Parathyroid adenoma (tissue), 2 donors: ENCODE data around the gene CALML3.

Source experiments
- H2AFZ ChIP-seq: fragments of 300-600 bp; sonication (generic); one replicate; pipeline ENCODE4 v1.7.0; 2017; ENCODE audit warnings: antibody characterized with exemption, mild to moderate bottlenecking
- H3K27ac ChIP-seq: fragments of 300-600 bp; sonication (generic); one replicate; pipeline ENCODE4 v1.7.0; 2017
- H3K27me3 ChIP-seq: fragments of 300-600 bp; sonication (generic); one replicate; pipeline ENCODE4 v1.7.0; 2017; ENCODE audit warnings: low read length; ENCODE audit not compliant: control insufficient read depth, insufficient read depth
- H3K36me3 ChIP-seq: fragments of 300-600 bp; sonication (generic); one replicate; pipeline ENCODE4 v1.7.0; 2017; ENCODE audit warnings: low read length; ENCODE audit not compliant: control insufficient read depth, insufficient read depth
- H3K4me1 ChIP-seq: fragments of 300-600 bp; sonication (generic); one replicate; pipeline ENCODE4 v1.7.0; 2017; ENCODE audit warnings: control low read depth
- H3K4me2 ChIP-seq: fragments of 300-600 bp; sonication (generic); one replicate; pipeline ENCODE4 v1.7.0; 2017; ENCODE audit warnings: low read length
- H3K4me3 ChIP-seq: fragments of 300-600 bp; sonication (generic); one replicate; pipeline ENCODE4 v1.7.0; 2017; ENCODE audit warnings: low read depth, low read length
- H3K79me2 ChIP-seq: fragments of 300-600 bp; sonication (generic); one replicate; pipeline ENCODE4 v1.7.0; 2017; ENCODE audit warnings: control low read depth
- H3K9ac ChIP-seq: fragments of 300-600 bp; sonication (generic); one replicate; pipeline ENCODE4 v1.7.0; 2017; ENCODE audit warnings: mild to moderate bottlenecking
- H3K9me3 ChIP-seq: fragments of 300-600 bp; sonication (generic); one replicate; pipeline ENCODE4 v1.7.0; 2017; ENCODE audit warnings: low read length; ENCODE audit not compliant: control insufficient read depth
- CTCF ChIP-seq: fragments of 300-600 bp; sonication (generic); IDR thresholded peaks from one replicate; pipeline ENCODE4 v1.7.0; 2017; ENCODE audit warnings: antibody characterized with exemption, mild to moderate bottlenecking
- donor health status: primary hyperparathyroidism.

CALML3 gene

GRCh38 chr10:5528989-5529701, 4.4 kb downstream of the CALML3 start:
- Histone ChIP-seq H3K79me2 (no peaks in the 10 kb centered on the region), H3K27ac (no peak overlapping the region), H3K36me3 (no peaks in the 10 kb centered on the region), H3K9ac (no peak overlapping the region), H2AFZ (no peak overlapping the region), H3K4me1 (no peaks in the 10 kb centered on the region), H3K4me3 (no peak overlapping the region), H3K4me2 (no peak overlapping the region), H3K9me3 (no peaks in the 10 kb centered on the region), H3K27me3 (no peaks in the 10 kb centered on the region)
- no peak for TF ChIP-seq CTCF

- no peak overlapping the region for H3K9ac ChIP-seq
- no peaks in the 10 kb centered on the region for H3K9me3 ChIP-seq
- no peak overlapping the region for H3K4me2 ChIP-seq
- no peaks in the 10 kb centered on the region for H3K36me3 ChIP-seq
- H2AFZ ChIP-seq = no peak overlapping the region
- H3K27me3 ChIP-seq = no peaks in the 10 kb centered on the region
- H3K4me1 ChIP-seq = no peaks in the 10 kb centered on the region
- no peaks in the 10 kb centered on the region for H3K79me2 ChIP-seq
- no peak for TF ChIP-seq CTCF
- H3K27ac ChIP-seq = no peak overlapping the region
- H3K4me3 ChIP-seq = no peak overlapping the region
Observed at GRCh38 chr10:5529702-5530411, 5.1 kb downstream of the CALML3 start.

- Histone ChIP-seq H3K36me3 (no peaks in the 10 kb centered on the region), H3K27ac (no peak overlapping the region), H3K4me3 (no peak overlapping the region), H2AFZ (no peak overlapping the region), H3K9ac (no peak overlapping the region), H3K9me3 (no peaks in the 10 kb centered on the region), H3K4me2 (no peak overlapping the region), H3K79me2 (no peaks in the 10 kb centered on the region), H3K27me3 (no peaks in the 10 kb centered on the region), H3K4me1 (no peaks in the 10 kb centered on the region)
- no peak for TF ChIP-seq CTCF
Observed at GRCh38 chr10:5530412-5530806, 5.6 kb downstream of the CALML3 start.

GRCh38 chr10:5530846-5531557, 6.2 kb downstream of the CALML3 start:
- H3K9ac ChIP-seq = no peak overlapping the region
- no peak overlapping the region for H3K27ac ChIP-seq
- H3K9me3 ChIP-seq = no peaks in the 10 kb centered on the region
- H3K4me3 ChIP-seq = no peak overlapping the region
- H2AFZ ChIP-seq = no peak overlapping the region
- no peaks in the 10 kb centered on the region for H3K4me1 ChIP-seq
- H3K79me2 ChIP-seq = no peaks in the 10 kb centered on the region
- H3K27me3 ChIP-seq = no peaks in the 10 kb centered on the region
- TF ChIP-seq CTCF = no peak
- H3K36me3 ChIP-seq = no peaks in the 10 kb centered on the region
- no peak overlapping the region for H3K4me2 ChIP-seq
